ENCODE results near the gene KRTAP5-3. TPM values are rescaled to one million over a fixed set of nuclear protein-coding genes. Genes with fewer than 3 reads are reported as not detected.
"Not testable (repeated sequence)": the region's sequence is repeated elsewhere in the genome, so short reads cannot be mapped to it uniquely, and the experiment has no call there.

Gene KRTAP5-3
- total and polyA plus RNA-seq, 9 of the 15 experiments (the other 6 are each of a cell fraction or from before 2014, with no cell fraction given) = not detected

DNA sequence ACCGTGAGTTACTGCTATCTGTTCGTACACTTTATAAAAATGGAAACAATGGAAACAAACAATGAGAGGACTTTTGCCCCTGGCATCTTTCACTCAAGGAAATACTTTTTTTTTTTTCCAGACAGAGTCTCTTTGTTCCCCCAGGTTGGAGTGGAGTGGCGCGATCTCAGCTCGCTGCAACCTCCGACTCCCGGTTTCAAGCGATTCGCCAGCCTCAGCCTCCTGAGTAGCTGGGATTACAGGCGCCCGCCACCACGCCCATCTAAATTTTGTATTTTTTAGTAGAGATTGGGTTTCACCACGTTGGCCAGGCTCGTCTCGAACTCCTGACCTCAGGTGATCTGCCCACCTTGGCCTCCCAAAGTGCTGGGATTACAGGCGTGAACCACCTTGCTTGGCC lies 32.5 kb downstream of the KRTAP5-3 start:
- H3K4me3 ChIP-seq; in situ Hi-C loops (cut with MboI); H3K27ac ChIP-seq (ENCODE audit: extremely low read depth, low read depth, low read length); ATAC-seq; H3K9me1 ChIP-seq (ENCODE audit: control insufficient read depth, insufficient read depth, low read length); DNase-seq (ENCODE audit: extremely low read depth in 1 of 4, low spot score in 3 of 4); H2AFZ ChIP-seq (ENCODE audit: low read depth, low read length); BruUV-seq (replicated peaks); H3K4me2 ChIP-seq (ENCODE audit: insufficient read depth, low read length); FAIRE-seq; H3K36me3 ChIP-seq (ENCODE audit: control insufficient read depth, insufficient read depth, low read length); POLR2A ChIA-PET; H3K9me3 ChIP-seq (replicated peaks; ENCODE audit: control insufficient read depth, insufficient read depth, low read depth, low read length); H3K9ac ChIP-seq (ENCODE audit: insufficient read depth in 1 of 2, low read depth in 2 of 2, low read length in 2 of 2); H3K79me2 ChIP-seq (ENCODE audit: control insufficient read depth, insufficient read depth, low read length); H4K20me1 ChIP-seq (replicated peaks; ENCODE audit: control insufficient read depth, insufficient read depth, low read length): not testable (repeated sequence)
- H3K4me1 ChIP-seq (replicated peaks in 1 of 2; ENCODE audit: control insufficient read depth in 2 of 2, insufficient read depth in 2 of 2, low read length in 2 of 2) = peaks cover 0 to 36% of the 10 kb centered on the region in 2 experiments; a peak in 3 of 5 replicates
- WGBS (ENCODE audit: insufficient coverage, low coverage, missing lambda C conversion rate) = 6% methylated on average over 14 of the region's 16 CpGs
- H3K27me3 ChIP-seq (ENCODE audit: control insufficient read depth in 2 of 2, insufficient read depth in 2 of 2, low read length in 2 of 2) = peaks cover 0 to 20% of the 10 kb centered on the region in 2 experiments; a peak in 3 of 5 replicates
- CTCF ChIA-PET (ENCODE audit: low intra/inter-chr PET ratio) = interaction anchor here (1.2 kb wide), 1 partner anchor 122 kb away, joined by 8 read pairs; no protein-coding TSS in a partner anchor
- intact Hi-C loops (cut with micrococcal nuclease) = loop anchor here (2.0 to 10.0 kb wide), 4 partner anchors 29 to 461 kb away; no protein-coding TSS in a partner anchor

DNA sequence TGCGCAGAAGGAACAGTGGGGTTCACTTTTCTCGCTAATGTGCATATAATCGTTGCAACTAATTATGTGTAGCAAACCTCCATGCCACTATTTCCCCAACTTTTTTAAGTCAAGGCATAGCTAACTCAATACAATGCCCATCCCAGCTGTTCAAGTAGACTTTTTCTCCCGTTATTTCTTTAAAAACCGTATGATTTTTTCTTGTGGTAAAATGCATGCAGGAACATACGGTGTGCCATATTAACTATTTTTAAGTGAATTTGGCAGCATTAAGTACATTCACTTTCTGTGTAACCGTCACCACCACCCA lies 33.4 kb downstream of the KRTAP5-3 start:
- no peak overlapping the region for H2AFZ ChIP-seq (ENCODE audit: low read depth, low read length)
- ATAC-seq (no peak), FAIRE-seq (no peak), DNase-seq (ENCODE audit: extremely low read depth in 1 of 4, low spot score in 3 of 4) (no peak)
- BruUV-seq (replicated peaks) = no TSS peak
- H4K20me1 ChIP-seq (replicated peaks; ENCODE audit: control insufficient read depth, insufficient read depth, low read length) = peaks cover 8% of the 10 kb centered on the region; the same call in 1 of the 2 replicates
- CTCF ChIA-PET (ENCODE audit: low intra/inter-chr PET ratio) = interaction anchor here (0.7 to 2.3 kb wide), 6 partner anchors 20 to 372 kb away, joined by 3 to 19 read pairs (median 5); no protein-coding TSS in a partner anchor
- no peaks in the 10 kb centered on the region for H3K9me1 ChIP-seq (ENCODE audit: control insufficient read depth, insufficient read depth, low read length)
- H3K9ac ChIP-seq (ENCODE audit: insufficient read depth in 1 of 2, low read depth in 2 of 2, low read length in 2 of 2) = no peak overlapping the region
- H3K9me3 ChIP-seq (replicated peaks; ENCODE audit: control insufficient read depth, insufficient read depth, low read depth, low read length) = peaks cover 7% of the 10 kb centered on the region; the same call in 1 of the 2 replicates
- POLR2A ChIA-PET = interaction anchor here (0.6 to 1.0 kb wide), 5 partner anchors 8 to 126 kb away, joined by 3 to 5 read pairs (median 4); no protein-coding TSS in a partner anchor
- no peak overlapping the region for H3K4me2 ChIP-seq (ENCODE audit: insufficient read depth, low read length)
- in situ Hi-C loops (cut with MboI) (no loop called here), intact Hi-C loops (cut with micrococcal nuclease) (loop anchor here (2.0 to 10.0 kb wide), 5 partner anchors 28 to 460 kb away; no protein-coding TSS in a partner anchor)
- no peak overlapping the region for H3K4me3 ChIP-seq
- H3K27ac ChIP-seq (ENCODE audit: extremely low read depth, low read depth, low read length) = no peak overlapping the region
- 3% methylated on average over 6 of the region's 7 CpGs for WGBS (ENCODE audit: insufficient coverage, low coverage, missing lambda C conversion rate)
- peaks cover 0 to 38% of the 10 kb centered on the region in 2 experiments; a peak in 3 of 5 replicates for H3K4me1 ChIP-seq (replicated peaks in 1 of 2; ENCODE audit: control insufficient read depth in 2 of 2, insufficient read depth in 2 of 2, low read length in 2 of 2)
- no peaks in the 10 kb centered on the region for H3K36me3 ChIP-seq (ENCODE audit: control insufficient read depth, insufficient read depth, low read length)
- H3K27me3 ChIP-seq (ENCODE audit: control insufficient read depth in 2 of 2, insufficient read depth in 2 of 2, low read length in 2 of 2) = peaks cover 0 to 24% of the 10 kb centered on the region in 2 experiments; a peak in 3 of 5 replicates
- no peaks in the 10 kb centered on the region for H3K79me2 ChIP-seq (ENCODE audit: control insufficient read depth, insufficient read depth, low read length)
- no peak for TF ChIP-seq ZNF212 (CRISPR knock-in tag; IDR thresholded peaks at IDR 0.05)

All from K562 (cell line).